Endothelial cell of umbilical vein (primary cell): ENCODE results near the gene KIAA1755.

Experiments
- CTCF ChIP-seq, 2 donors: IDR thresholded peaks; 1 replicate in 1 of 2; 2 replicates in 1 of 2; pipeline ENCODE4 v1.5.1; 2011; ENCODE audit warnings: low read length in 2 of 2, mild to moderate bottlenecking in 2 of 2, moderate library complexity in 2 of 2, control low read depth in 1 of 2, inconsistent platforms in 1 of 2, low read depth in 1 of 2; ENCODE audit not compliant: insufficient read depth in 1 of 2; ENCODE audit errors: extremely low read depth in 1 of 2
- EZH2 ChIP-seq: IDR thresholded peaks from 2 replicates; pipeline ENCODE4 v1.6.1; 2012; ENCODE audit warnings: borderline replicate concordance, low read depth, mild to moderate bottlenecking, moderate library complexity, low read length, inconsistent platforms; ENCODE audit not compliant: severe bottlenecking
- MAX ChIP-seq: IDR thresholded peaks from 2 replicates; pipeline ENCODE4 v1.6.1; 2011; ENCODE audit not compliant: insufficient read depth, insufficient read length
- POLR2A ChIP-seq: IDR thresholded peaks from 2 replicates; pipeline ENCODE4 v1.6.1; 2012; ENCODE audit warnings: low read depth, mild to moderate bottlenecking, control low read depth, low read length
- POLR2AphosphoS5 ChIP-seq: IDR thresholded peaks from 2 replicates; pipeline ENCODE4 v1.6.1; 2012; ENCODE audit warnings: low read depth, mild to moderate bottlenecking, control low read depth, low read length, moderate library complexity; ENCODE audit not compliant: insufficient read depth

- TF ChIP-seq CTCF (IDR thresholded peaks at IDR 0.05; ENCODE audit: extremely low read depth in 1 of 2, insufficient read depth in 1 of 2, low read depth in 1 of 2, low read length in 2 of 2) (no peak), POLR2AphosphoS5 (no peak), POLR2A (no peak), EZH2 (no peak), MAX (no peak)
These were observed 82.0 kb downstream of the KIAA1755 start for GRCh38 chr20:38178581-38178980.
